GM12878 (cell line): Measurements from ENCODE around the gene PTPRN2. TPM values are rescaled to one million over a fixed set of nuclear protein-coding genes. Genes with fewer than 3 reads are reported as not detected.

ENCODE experiments used
- BCLAF1 ChIP-seq: fragments of 450-650 bp; IDR thresholded peaks from 2 replicates; pipeline ENCODE4 v1.6.1; 2017; ENCODE audit warnings: antibody characterized with exemption, mild to moderate bottlenecking, moderate library complexity
- CEBPB ChIP-seq, 2 experiments: fragments of 150-350 bp in 1 of 2; IDR thresholded peaks; 2 replicates each; pipeline ENCODE4 v1.6.1; 2012 to 2014; ENCODE audit warnings: low read depth in 2 of 2, low read length in 2 of 2, borderline replicate concordance in 1 of 2, inconsistent platforms in 1 of 2
- HDAC6 ChIP-seq: fragments of 200-600 bp; sonication (generic); IDR thresholded peaks from one replicate; pipeline ENCODE4 v1.8.0; 2017; ENCODE audit warnings: antibody characterized with exemption; ENCODE audit not compliant: unreplicated experiment
- MEF2A ChIP-seq: IDR thresholded peaks from 2 replicates; pipeline ENCODE4 v1.6.1; 2011; ENCODE audit warnings: low read depth, mild to moderate bottlenecking, low read length, moderate library complexity; ENCODE audit not compliant: insufficient read depth
- NR2C1 ChIP-seq: fragments of 450-650 bp; IDR thresholded peaks from 2 replicates; pipeline ENCODE4 v1.6.1; 2017; ENCODE audit warnings: antibody characterized with exemption, mild to moderate bottlenecking, moderate library complexity
- POLR2AphosphoS2 ChIP-seq: IDR thresholded peaks from 2 replicates; pipeline ENCODE4 v1.6.1; 2011; ENCODE audit warnings: low read depth, mild to moderate bottlenecking, low read length, improper control_type of control experiment, moderate library complexity
- POU2F2 ChIP-seq: IDR thresholded peaks from 3 replicates; pipeline ENCODE4 v1.6.1; 2011; ENCODE audit warnings: low read depth, mild to moderate bottlenecking, low read length, borderline replicate concordance
- RCOR1 ChIP-seq: conservative IDR thresholded peaks from 2 replicates; pipeline ENCODE4 v1.6.1; 2012; ENCODE audit warnings: low read depth, low read length, improper control_type of control experiment
- polyA plus RNA-seq, 11 experiments: library from polyadenylated mRNA; depleted of rRNA in 4 of 11; unstranded in 6 of 11; stranded (reverse) in 5 of 11; fragments of >200 nt; fragmentation: Nextera tagmentation in 4 of 11; fragmentation: Illumina TruSeq in 1 of 11; extraction: Ambion mirVana in 4 of 11; extraction: Trizol in 1 of 11; gene quantifications; 1 replicate in 1 of 11; 2 replicates in 10 of 11; pipeline versions ENCODE4 v1.2.1 to v1.2.3, GENCODE V29; 2011 to 2016; ENCODE audit warnings: inconsistent platforms in 2 of 11, missing spikeins in 2 of 11, low read depth in 1 of 11
- total RNA-seq, 4 experiments: library from RNA; depleted of rRNA in 3 of 4; stranded (reverse); fragments of >200 nt in 3 of 4; fragmentation: Illumina TruSeq in 1 of 4; extraction: Trizol in 1 of 4; gene quantifications; 2 replicates each; pipeline versions ENCODE4 v1.2.1 to v1.2.3, GENCODE V29; 2013 to 2021

The PTPRN2 gene
- total and polyA plus RNA-seq, 10 of the 15 experiments (the other 5 are each of a cell fraction or from before 2014, with no cell fraction given): 5.4 TPM; not detected in 9

DNA sequence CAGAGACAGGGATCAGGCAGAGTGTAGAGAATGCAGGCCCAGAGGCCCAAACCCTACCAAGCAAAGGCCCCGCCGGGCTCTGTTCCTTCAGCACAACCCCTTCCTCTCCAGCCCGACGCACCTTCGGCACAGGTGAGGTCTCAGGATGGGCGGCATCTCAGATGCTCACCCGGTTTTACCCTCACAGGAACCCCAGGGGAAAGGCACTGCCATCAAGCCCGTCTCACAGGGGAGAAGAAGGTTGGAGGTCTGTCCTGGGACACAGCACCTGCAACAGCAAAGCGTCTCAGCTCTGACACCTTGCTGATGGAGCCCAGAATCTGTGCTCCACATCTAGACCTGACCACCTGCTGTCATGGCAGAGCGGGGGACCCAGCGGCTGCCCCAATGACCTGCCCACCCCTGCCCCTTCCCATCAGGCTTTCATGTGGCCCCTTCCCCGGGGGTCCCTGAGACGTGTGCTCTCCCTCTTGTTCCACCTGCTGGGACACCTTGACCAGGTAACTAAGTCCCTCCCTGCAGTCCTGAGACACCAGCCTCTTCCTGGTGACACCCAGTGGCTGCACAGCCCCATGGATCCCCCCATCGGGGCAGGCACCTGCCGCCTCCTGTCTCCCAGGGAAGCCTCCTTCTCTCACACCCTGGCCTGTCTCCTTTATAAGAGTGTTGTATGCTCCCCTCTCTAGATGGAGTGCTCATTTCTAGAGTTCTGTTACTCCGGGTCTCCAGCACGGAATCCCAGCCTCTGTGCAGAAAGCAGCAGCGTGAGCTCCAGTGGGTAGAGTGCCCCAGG is 935.3 kb downstream of the PTPRN2 start (continued):
- TF ChIP-seq BCLAF1 (no peak), POLR2AphosphoS2 (no peak), NR2C1 (no peak), POU2F2 (no peak), CEBPB (IDR thresholded peaks at IDR 0.05; ENCODE audit: borderline replicate concordance in 1 of 2, low read depth in 2 of 2, low read length in 2 of 2) (no peak), HDAC6 (no peak), MEF2A (no peak), RCOR1 (no peak)
